SK-N-SH (cell line): ENCODE data around the gene ZFYVE19.

Experiments used
- RXRA ChIP-seq: IDR thresholded peaks from 2 replicates; pipeline ENCODE4 v1.4.0; 2012; ENCODE audit warnings: low read depth, mild to moderate bottlenecking, borderline replicate concordance
- YY1 ChIP-seq: IDR thresholded peaks from 2 replicates; pipeline ENCODE4 v1.4.0; 2012; ENCODE audit warnings: low read depth, mild to moderate bottlenecking
- TF ChIP-seq, protein P1 (sequence below): fragments of 200-600 bp; sonication (generic); IDR thresholded peaks from 2 replicates; pipeline ENCODE4 v1.6.1; 2017; ENCODE audit warnings: antibody characterized with exemption, mild to moderate bottlenecking, moderate library complexity

DNA sequence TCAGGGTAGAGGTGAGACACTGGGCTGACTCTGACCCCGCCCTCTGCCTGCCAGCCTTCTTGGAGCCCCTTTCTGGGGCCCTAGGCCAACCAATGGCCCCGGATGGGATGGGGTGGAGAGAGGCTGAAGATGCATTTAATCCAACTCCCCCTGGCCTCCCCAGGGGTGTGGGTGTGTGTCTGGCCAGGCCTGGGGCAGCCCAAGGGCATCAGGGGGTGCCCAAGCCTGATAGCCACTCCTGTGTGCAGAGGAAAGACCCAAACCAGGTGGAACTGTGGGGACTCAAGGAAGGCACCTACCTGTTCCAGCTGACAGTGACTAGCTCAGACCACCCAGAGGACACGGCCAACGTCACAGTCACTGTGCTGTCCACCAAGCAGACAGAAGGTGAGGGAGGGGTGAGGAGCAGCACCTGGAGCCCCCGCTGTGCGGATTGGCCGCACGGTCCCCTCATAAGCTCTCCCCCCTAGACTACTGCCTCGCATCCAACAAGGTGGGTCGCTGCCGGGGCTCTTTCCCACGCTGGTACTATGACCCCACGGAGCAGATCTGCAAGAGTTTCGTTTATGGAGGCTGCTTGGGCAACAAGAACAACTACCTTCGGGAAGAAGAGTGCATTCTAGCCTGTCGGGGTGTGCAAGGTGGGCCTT is 46.5 kb downstream of the ZFYVE19 start:
- TF ChIP-seq, protein P1, sequence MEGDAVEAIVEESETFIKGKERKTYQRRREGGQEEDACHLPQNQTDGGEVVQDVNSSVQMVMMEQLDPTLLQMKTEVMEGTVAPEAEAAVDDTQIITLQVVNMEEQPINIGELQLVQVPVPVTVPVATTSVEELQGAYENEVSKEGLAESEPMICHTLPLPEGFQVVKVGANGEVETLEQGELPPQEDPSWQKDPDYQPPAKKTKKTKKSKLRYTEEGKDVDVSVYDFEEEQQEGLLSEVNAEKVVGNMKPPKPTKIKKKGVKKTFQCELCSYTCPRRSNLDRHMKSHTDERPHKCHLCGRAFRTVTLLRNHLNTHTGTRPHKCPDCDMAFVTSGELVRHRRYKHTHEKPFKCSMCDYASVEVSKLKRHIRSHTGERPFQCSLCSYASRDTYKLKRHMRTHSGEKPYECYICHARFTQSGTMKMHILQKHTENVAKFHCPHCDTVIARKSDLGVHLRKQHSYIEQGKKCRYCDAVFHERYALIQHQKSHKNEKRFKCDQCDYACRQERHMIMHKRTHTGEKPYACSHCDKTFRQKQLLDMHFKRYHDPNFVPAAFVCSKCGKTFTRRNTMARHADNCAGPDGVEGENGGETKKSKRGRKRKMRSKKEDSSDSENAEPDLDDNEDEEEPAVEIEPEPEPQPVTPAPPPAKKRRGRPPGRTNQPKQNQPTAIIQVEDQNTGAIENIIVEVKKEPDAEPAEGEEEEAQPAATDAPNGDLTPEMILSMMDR: no peak
- no peak for TF ChIP-seq YY1
- TF ChIP-seq RXRA: no peak
